GM10266 (cell line): Measurements from ENCODE around the gene CCDC91.

Experiments
- DNase-seq: peaks from one replicate; pipeline ENCODE4 v3.0.0; 2012; ENCODE audit errors: extremely low spot score
- CTCF ChIP-seq: IDR thresholded peaks from 2 replicates; pipeline ENCODE4 v1.5.1; 2012; ENCODE audit warnings: mild to moderate bottlenecking, low read depth; ENCODE audit not compliant: control insufficient read depth, insufficient read depth; ENCODE audit errors: missing control alignments

CCDC91 gene

GRCh38 chr12:28591831-28592230 lies 401.6 kb downstream of the CCDC91 start:
- DNase-seq: no peak
- TF ChIP-seq CTCF: no peak
